Breast epithelium (tissue), 3 donors: ENCODE data around the gene ACSS1.

Experiments used
- CTCF ChIP-seq, 3 donors: fragments of 450-650 bp; IDR thresholded peaks; one replicate each; pipeline ENCODE4 v1.5.1; 2016 to 2017; ENCODE audit warnings: antibody characterized with exemption in 3 of 3, mild to moderate bottlenecking in 3 of 3, moderate library complexity in 3 of 3
- POLR2AphosphoS5 ChIP-seq, 3 donors: sonication (generic); formaldehyde crosslinking; IDR thresholded peaks; one replicate each; pipeline ENCODE4 v1.6.1; 2017; ENCODE audit warnings: antibody characterized with exemption in 3 of 3

- TF ChIP-seq POLR2AphosphoS5 (IDR thresholded peaks at IDR 0.05) (no peak), CTCF (IDR thresholded peaks at IDR 0.05) (no peak)
Observed at GRCh38 chr20:25062841-25063240, 4.9 kb upstream of the ACSS1 start.
